Epidermal melanocyte (primary cell): ENCODE data around the gene ZRANB2.

Experiments
- DNase-seq: peaks from one replicate; pipeline ENCODE4 v3.0.0; 2011; ENCODE audit warnings: low spot score; ENCODE audit not compliant: insufficient read length

ZRANB2 gene

GRCh38 chr1:71030026-71030425, 50.8 kb downstream of the ZRANB2 start:
- DNase-seq = no peak

- DNase-seq = no peak
Measured at GRCh38 chr1:71028981-71029380, 51.9 kb downstream of the ZRANB2 start.

- DNase-seq = no peak
Measured at GRCh38 chr1:71027991-71028390, 52.8 kb downstream of the ZRANB2 start.

- no peak for DNase-seq
Measured at GRCh38 chr1:71026093-71026492, 54.7 kb downstream of the ZRANB2 start.

GRCh38 chr1:71023515-71023914, 57.3 kb downstream of the ZRANB2 start:
- DNase-seq = no peak

GRCh38 chr1:71019233-71019969, 61.4 kb downstream of the ZRANB2 start:
- peak; percentile 21 for DNase-seq

- DNase-seq = no peak
Measured at GRCh38 chr1:71018791-71019190, 62.0 kb downstream of the ZRANB2 start.

GRCh38 chr1:71015745-71016144, 65.1 kb downstream of the ZRANB2 start:
- no peak for DNase-seq

GRCh38 chr1:71014178-71014579, 66.7 kb downstream of the ZRANB2 start:
- DNase-seq = no peak
